HL-60 (cell line): Measurements from ENCODE around the gene CLCNKB.

Experiments
- DNase-seq, 2 experiments: peaks; one replicate each; pipeline ENCODE4 v3.0.0-alpha.2; 2010 to 2020; ENCODE audit warnings: low read depth in 1 of 2, low spot score in 1 of 2
- H3K27ac ChIP-seq: fragments of 250-450 bp; sonication (Bioruptor Pico); replicated peaks from 2 replicates; pipeline ENCODE4 v1.5.1; 2020; ENCODE audit warnings: mild to moderate bottlenecking, moderate library complexity
- H3K27me3 ChIP-seq: fragments of 250-450 bp; sonication (Bioruptor Pico); 2 replicates; pipeline ENCODE4 v1.5.1; 2021; ENCODE audit warnings: mild to moderate bottlenecking, moderate library complexity; ENCODE audit not compliant: insufficient read depth, poor library complexity, severe bottlenecking
- H3K4me3 ChIP-seq: replicated peaks from 2 replicates; pipeline ENCODE4 v1.5.1; 2011; ENCODE audit warnings: mild to moderate bottlenecking, control low read depth, low read length; ENCODE audit not compliant: insufficient read depth
- GABPA ChIP-seq: IDR thresholded peaks from 2 replicates; pipeline ENCODE4 v1.6.1; 2012; ENCODE audit warnings: low read depth
- POLR2AphosphoS5 ChIP-seq: IDR thresholded peaks from 2 replicates; pipeline ENCODE4 v1.6.1; 2012; ENCODE audit warnings: low read depth
- SPI1 ChIP-seq: IDR thresholded peaks from 2 replicates; pipeline ENCODE4 v1.6.1; 2012; ENCODE audit warnings: low read depth, mild to moderate bottlenecking, borderline replicate concordance
- TF ChIP-seq, protein P1 (sequence below): IDR thresholded peaks from 2 replicates; pipeline ENCODE4 v1.6.1; 2012; ENCODE audit warnings: low read depth; ENCODE audit not compliant: insufficient replicate concordance
- TF ChIP-seq, protein P2 (sequence below): IDR thresholded peaks from one replicate; pipeline ENCODE4 v1.5.1; 2011; ENCODE audit warnings: low read length, control low read depth, inconsistent platforms; ENCODE audit not compliant: insufficient read depth

CLCNKB gene

DNA sequence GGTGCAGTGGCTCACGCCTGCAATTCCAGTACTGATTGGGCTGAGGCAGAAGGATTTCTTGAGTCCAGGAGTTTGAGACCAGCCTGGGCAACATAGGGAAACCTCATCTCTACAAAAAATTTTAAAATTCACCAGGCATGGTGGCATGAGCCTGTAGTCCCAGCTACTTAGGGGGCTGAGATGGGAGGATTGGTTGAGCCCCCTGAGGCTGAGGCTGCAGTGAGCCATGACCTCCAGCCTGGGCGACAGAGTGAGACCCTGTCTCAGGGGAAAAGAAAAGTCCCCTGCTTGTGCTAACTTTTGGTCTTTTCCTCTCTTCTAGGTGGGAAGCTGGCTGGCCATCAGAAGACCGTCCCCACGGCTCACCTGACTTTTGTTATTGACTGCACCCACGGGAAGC lies 38.0 kb upstream of the CLCNKB start:
- DNase-seq, result no peak

GRCh38 chr1:16006010-16006409 lies 37.6 kb upstream of the CLCNKB start:
- no peak for DNase-seq
- Histone ChIP-seq H3K4me3 (no peak overlapping the region), H3K27me3 (no peaks in the 10 kb centered on the region), H3K27ac (no peak overlapping the region)
- TF ChIP-seq, protein P1, sequence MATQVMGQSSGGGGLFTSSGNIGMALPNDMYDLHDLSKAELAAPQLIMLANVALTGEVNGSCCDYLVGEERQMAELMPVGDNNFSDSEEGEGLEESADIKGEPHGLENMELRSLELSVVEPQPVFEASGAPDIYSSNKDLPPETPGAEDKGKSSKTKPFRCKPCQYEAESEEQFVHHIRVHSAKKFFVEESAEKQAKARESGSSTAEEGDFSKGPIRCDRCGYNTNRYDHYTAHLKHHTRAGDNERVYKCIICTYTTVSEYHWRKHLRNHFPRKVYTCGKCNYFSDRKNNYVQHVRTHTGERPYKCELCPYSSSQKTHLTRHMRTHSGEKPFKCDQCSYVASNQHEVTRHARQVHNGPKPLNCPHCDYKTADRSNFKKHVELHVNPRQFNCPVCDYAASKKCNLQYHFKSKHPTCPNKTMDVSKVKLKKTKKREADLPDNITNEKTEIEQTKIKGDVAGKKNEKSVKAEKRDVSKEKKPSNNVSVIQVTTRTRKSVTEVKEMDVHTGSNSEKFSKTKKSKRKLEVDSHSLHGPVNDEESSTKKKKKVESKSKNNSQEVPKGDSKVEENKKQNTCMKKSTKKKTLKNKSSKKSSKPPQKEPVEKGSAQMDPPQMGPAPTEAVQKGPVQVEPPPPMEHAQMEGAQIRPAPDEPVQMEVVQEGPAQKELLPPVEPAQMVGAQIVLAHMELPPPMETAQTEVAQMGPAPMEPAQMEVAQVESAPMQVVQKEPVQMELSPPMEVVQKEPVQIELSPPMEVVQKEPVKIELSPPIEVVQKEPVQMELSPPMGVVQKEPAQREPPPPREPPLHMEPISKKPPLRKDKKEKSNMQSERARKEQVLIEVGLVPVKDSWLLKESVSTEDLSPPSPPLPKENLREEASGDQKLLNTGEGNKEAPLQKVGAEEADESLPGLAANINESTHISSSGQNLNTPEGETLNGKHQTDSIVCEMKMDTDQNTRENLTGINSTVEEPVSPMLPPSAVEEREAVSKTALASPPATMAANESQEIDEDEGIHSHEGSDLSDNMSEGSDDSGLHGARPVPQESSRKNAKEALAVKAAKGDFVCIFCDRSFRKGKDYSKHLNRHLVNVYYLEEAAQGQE, result no peak
- no peak for TF ChIP-seq GABPA
- TF ChIP-seq SPI1, result no peak
- TF ChIP-seq POLR2AphosphoS5, result no peak

More for the DNA sequence above, 38.0 kb upstream of the CLCNKB start:
- TF ChIP-seq SPI1 (no peak), POLR2AphosphoS5 (no peak), GABPA (no peak)
- TF ChIP-seq, protein P2, sequence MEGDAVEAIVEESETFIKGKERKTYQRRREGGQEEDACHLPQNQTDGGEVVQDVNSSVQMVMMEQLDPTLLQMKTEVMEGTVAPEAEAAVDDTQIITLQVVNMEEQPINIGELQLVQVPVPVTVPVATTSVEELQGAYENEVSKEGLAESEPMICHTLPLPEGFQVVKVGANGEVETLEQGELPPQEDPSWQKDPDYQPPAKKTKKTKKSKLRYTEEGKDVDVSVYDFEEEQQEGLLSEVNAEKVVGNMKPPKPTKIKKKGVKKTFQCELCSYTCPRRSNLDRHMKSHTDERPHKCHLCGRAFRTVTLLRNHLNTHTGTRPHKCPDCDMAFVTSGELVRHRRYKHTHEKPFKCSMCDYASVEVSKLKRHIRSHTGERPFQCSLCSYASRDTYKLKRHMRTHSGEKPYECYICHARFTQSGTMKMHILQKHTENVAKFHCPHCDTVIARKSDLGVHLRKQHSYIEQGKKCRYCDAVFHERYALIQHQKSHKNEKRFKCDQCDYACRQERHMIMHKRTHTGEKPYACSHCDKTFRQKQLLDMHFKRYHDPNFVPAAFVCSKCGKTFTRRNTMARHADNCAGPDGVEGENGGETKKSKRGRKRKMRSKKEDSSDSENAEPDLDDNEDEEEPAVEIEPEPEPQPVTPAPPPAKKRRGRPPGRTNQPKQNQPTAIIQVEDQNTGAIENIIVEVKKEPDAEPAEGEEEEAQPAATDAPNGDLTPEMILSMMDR, result no peak
- TF ChIP-seq, protein P1, result no peak
- Histone ChIP-seq H3K4me3 (no peak overlapping the region), H3K27me3 (no peaks in the 10 kb centered on the region), H3K27ac (no peak overlapping the region)

GRCh38 chr1:16006552-16007485 lies 36.8 kb upstream of the CLCNKB start:
- TF ChIP-seq POLR2AphosphoS5 (no peak), GABPA (no peak), SPI1 (no peak)
- TF ChIP-seq, protein P1, result no peak
- TF ChIP-seq, protein P2, result no peak
- no peak for DNase-seq

More at GRCh38 chr1:16006552-16007485, 36.8 kb upstream of the CLCNKB start:
- no peaks in the 10 kb centered on the region for H3K27me3 ChIP-seq
- H3K27ac ChIP-seq, result no peak overlapping the region
- no peak overlapping the region for H3K4me3 ChIP-seq
